GM23338 (cell line): ENCODE results near the gene GSTA5.

Experiments
- CREB1 ChIP-seq: fragments of 250-450 bp; sonication (Bioruptor Pico); IDR thresholded peaks from 2 replicates; pipeline ENCODE4 v1.5.0; 2020; ENCODE audit warnings: low read depth, mild to moderate bottlenecking, moderate library complexity
- JUNB ChIP-seq: IDR thresholded peaks from one replicate; pipeline ENCODE4 v1.6.1; 2016; ENCODE audit warnings: antibody characterized with exemption; ENCODE audit not compliant: unreplicated experiment
- TF ChIP-seq, protein P1 (sequence below), 2 experiments: fragments of 200-600 bp in 1 of 2; sonication (generic) in 1 of 2; conservative IDR thresholded peaks; 2 replicates each; pipeline versions ENCODE4 v1.5.1 to v1.6.1; 2016 to 2017; ENCODE audit warnings: antibody characterized with exemption in 2 of 2, low read depth in 2 of 2, mild to moderate bottlenecking in 2 of 2, moderate library complexity in 1 of 2

DNA sequence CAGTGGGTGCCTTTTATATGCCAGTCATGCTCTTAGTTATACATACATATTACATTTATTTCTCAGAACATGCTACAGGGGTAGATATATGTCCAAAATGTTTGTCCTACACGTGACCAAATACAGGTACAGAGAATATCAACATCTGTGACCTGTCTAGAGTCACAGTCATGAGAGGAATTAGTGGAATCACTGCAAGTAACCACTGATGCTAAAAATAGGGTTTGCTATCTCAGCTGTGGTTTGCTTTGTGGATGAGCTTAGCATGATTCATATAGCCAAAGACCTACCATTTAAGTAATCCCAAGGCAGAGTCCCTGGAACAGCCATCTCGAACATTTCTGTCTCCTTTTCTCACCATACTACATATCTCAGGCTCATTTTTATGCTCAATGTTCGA is 36.6 kb upstream of the GSTA5 start:
- TF ChIP-seq, protein P1, sequence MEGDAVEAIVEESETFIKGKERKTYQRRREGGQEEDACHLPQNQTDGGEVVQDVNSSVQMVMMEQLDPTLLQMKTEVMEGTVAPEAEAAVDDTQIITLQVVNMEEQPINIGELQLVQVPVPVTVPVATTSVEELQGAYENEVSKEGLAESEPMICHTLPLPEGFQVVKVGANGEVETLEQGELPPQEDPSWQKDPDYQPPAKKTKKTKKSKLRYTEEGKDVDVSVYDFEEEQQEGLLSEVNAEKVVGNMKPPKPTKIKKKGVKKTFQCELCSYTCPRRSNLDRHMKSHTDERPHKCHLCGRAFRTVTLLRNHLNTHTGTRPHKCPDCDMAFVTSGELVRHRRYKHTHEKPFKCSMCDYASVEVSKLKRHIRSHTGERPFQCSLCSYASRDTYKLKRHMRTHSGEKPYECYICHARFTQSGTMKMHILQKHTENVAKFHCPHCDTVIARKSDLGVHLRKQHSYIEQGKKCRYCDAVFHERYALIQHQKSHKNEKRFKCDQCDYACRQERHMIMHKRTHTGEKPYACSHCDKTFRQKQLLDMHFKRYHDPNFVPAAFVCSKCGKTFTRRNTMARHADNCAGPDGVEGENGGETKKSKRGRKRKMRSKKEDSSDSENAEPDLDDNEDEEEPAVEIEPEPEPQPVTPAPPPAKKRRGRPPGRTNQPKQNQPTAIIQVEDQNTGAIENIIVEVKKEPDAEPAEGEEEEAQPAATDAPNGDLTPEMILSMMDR (conservative IDR thresholded peaks at IDR 0.05; ENCODE audit: low read depth in 2 of 2) = no peak
- TF ChIP-seq CREB1 (CRISPR knock-in tag) (no peak), JUNB (no peak)
